Astrocyte (in vitro differentiated cells and primary cell): Measurements from ENCODE around the gene ADAMTS13.

Experiments used
- CTCF ChIP-seq: IDR thresholded peaks from 2 replicates; pipeline ENCODE4 v1.5.1; 2011; ENCODE audit warnings: low read depth, mild to moderate bottlenecking, inconsistent platforms, low read length, moderate library complexity; ENCODE audit not compliant: insufficient read depth
- EZH2 ChIP-seq: IDR thresholded peaks from 2 replicates; pipeline ENCODE4 v1.6.1; 2012; ENCODE audit warnings: mild to moderate bottlenecking, low read length, inconsistent platforms; ENCODE audit not compliant: insufficient read depth

DNA sequence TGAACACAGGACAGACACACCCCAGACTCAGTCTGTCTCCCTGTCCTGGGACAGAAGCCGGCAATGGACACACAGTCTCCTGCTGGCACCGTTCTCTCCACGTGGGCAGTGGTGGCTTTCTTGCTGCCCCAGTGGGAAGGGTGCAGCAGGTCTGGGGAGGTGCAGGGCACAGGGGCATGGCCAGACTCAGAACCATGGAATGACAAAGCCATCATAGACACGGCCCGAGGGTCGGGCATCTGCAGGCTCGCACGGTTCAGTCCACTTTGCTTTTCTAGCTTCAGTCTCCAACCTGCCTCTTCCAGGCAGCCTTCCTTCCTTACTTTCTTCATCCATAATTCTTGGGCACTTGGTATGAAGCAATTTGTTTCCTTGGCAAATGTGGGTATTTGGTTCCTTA lies 85.9 kb downstream of the ADAMTS13 start:
- TF ChIP-seq EZH2: no peak
- TF ChIP-seq CTCF: no peak
